B cell (primary cell): ENCODE measurements around the gene GMPPA. TPM values are rescaled to one million over a fixed set of nuclear protein-coding genes. Genes with fewer than 3 reads are reported as not detected.

Experiments
- ATAC-seq: fragments of 200-7000 bp; cut with Tn5 transposase; one replicate; pipeline ENCODE4 v1.10.0; 2021; ENCODE audit warnings: low read depth, mild to moderate bottlenecking, moderate number of reproducible peaks, moderate library complexity
- CTCF ChIA-PET: fragments of 350-600 bp; sonication (Branson Sonifier 250); formaldehyde crosslinking; loops from one replicate; lab custom pipeline; 2021; ENCODE audit warnings: antibody characterized with exemption, inconsistent platforms; lab: Charles Lee
- POLR2A ChIA-PET: fragments of 350-600 bp; sonication (Branson Sonifier 250); formaldehyde crosslinking; loops from one replicate; lab custom pipeline; 2021; ENCODE audit warnings: antibody characterized with exemption; lab: Charles Lee
- DNase-seq: peaks from one replicate; pipeline ENCODE4 v3.0.0; 2013
- H2AFZ ChIP-seq: 2 replicates; pipeline ENCODE4 v1.6.1; 2012; ENCODE audit warnings: mild to moderate bottlenecking, low read depth, low read length; ENCODE audit not compliant: insufficient read depth, poor library complexity, severe bottlenecking
- H3K27ac ChIP-seq, 2 donors: 1 replicate in 1 of 2; 2 replicates in 1 of 2; pipeline ENCODE4 v1.5.1; 2012 to 2013; ENCODE audit warnings: low read length in 2 of 2, mild to moderate bottlenecking in 2 of 2, moderate library complexity in 1 of 2
- H3K27me3 ChIP-seq, 4 experiments: fragments of 200-600 bp in 1 of 4; sonication (generic) in 1 of 4; replicated peaks in 1 of 4; 1 replicate in 2 of 4; 2 replicates in 2 of 4; pipeline versions ENCODE4 v1.6.1 to v1.7.0; 2013 to 2016; ENCODE audit warnings: low read length in 3 of 4, mild to moderate bottlenecking in 2 of 4, mixed read lengths in 1 of 4, moderate library complexity in 1 of 4; ENCODE audit not compliant: insufficient read depth in 4 of 4, control insufficient read depth in 3 of 4; ENCODE audit errors: control extremely low read depth in 1 of 4
- H3K36me3 ChIP-seq, 2 experiments: replicated peaks in 1 of 2; 1 replicate in 1 of 2; 2 replicates in 1 of 2; pipeline versions ENCODE4 v1.6.1 to v1.7.1; 2013; ENCODE audit warnings: low read length in 1 of 2; ENCODE audit not compliant: insufficient read depth in 2 of 2, control insufficient read depth in 1 of 2; ENCODE audit errors: control extremely low read depth in 1 of 2, extremely low read depth in 1 of 2
- H3K4me1 ChIP-seq, 2 donors: fragments of 200-600 bp in 1 of 2; sonication (generic) in 1 of 2; 1 replicate in 1 of 2; 2 replicates in 1 of 2; pipeline versions ENCODE4 v1.5.1 to v1.6.1; 2013 to 2017; ENCODE audit warnings: low read length in 2 of 2; ENCODE audit not compliant: control insufficient read depth in 2 of 2, insufficient read depth in 2 of 2
- H3K4me2 ChIP-seq: replicated peaks from 2 replicates; pipeline ENCODE3; 2012; ENCODE audit warnings: mild to moderate bottlenecking, low read depth, low read length; ENCODE audit not compliant: poor library complexity, severe bottlenecking
- H3K4me3 ChIP-seq, 5 experiments: fragments of 200-600 bp in 1 of 5; sonication (generic) in 1 of 5; 1 replicate in 3 of 5; 2 replicates in 2 of 5; pipeline versions ENCODE4 v1.5.1 to v1.7.0; 2011 to 2016; ENCODE audit warnings: low read length in 4 of 5, mild to moderate bottlenecking in 4 of 5, low read depth in 2 of 5, control low read depth in 1 of 5, moderate library complexity in 1 of 5; ENCODE audit not compliant: insufficient read depth in 1 of 5; ENCODE audit errors: control extremely low read depth in 1 of 5, extremely low read depth in 1 of 5
- H3K79me2 ChIP-seq: fragments of 200-600 bp; sonication (generic); one replicate; pipeline ENCODE4 v1.6.0; 2016; ENCODE audit warnings: low read length; ENCODE audit not compliant: control insufficient read depth, insufficient read depth
- H3K9ac ChIP-seq: fragments of 200-600 bp; sonication (generic); 2 replicates; pipeline ENCODE4 v1.6.1; 2017; ENCODE audit warnings: mild to moderate bottlenecking, low read length, moderate library complexity
- H3K9me3 ChIP-seq, 3 donors: one replicate each; pipeline versions ENCODE4 v1.6.1 to v1.7.1; 2013; ENCODE audit warnings: low read length in 2 of 3; ENCODE audit not compliant: control insufficient read depth in 2 of 3, insufficient read depth in 1 of 3; ENCODE audit errors: control extremely low read depth in 1 of 3
- H4K20me1 ChIP-seq: 2 replicates; pipeline ENCODE4 v1.6.0; 2012; ENCODE audit warnings: mild to moderate bottlenecking, low read length; ENCODE audit not compliant: insufficient read depth, control insufficient read depth, poor library complexity, severe bottlenecking
- H3K27ac Mint-ChIP-seq: one replicate; pipeline ENCODE4 v1.8.0; 2021; ENCODE audit warnings: mixed read lengths
- H3K27me3 Mint-ChIP-seq: one replicate; pipeline ENCODE4 v1.8.0; 2021; ENCODE audit warnings: mixed read lengths
- H3K4me1 Mint-ChIP-seq: one replicate; pipeline ENCODE4 v1.8.0; 2021; ENCODE audit warnings: mixed read lengths
- H3K4me3 Mint-ChIP-seq: one replicate; pipeline ENCODE4 v1.8.0; 2021; ENCODE audit warnings: mixed read lengths
- H3K9me3 Mint-ChIP-seq: one replicate; pipeline ENCODE4 v1.8.0; 2022; ENCODE audit warnings: mixed read lengths; ENCODE audit not compliant: insufficient read depth
- CTCF ChIP-seq: fragments of 200-600 bp; IDR thresholded peaks from one replicate; pipeline ENCODE4 v1.8.0; 2022; ENCODE audit warnings: antibody characterized with exemption, mild to moderate bottlenecking
- EZH2 ChIP-seq: IDR thresholded peaks from 2 replicates; pipeline ENCODE4 v1.6.1; 2012; ENCODE audit warnings: borderline replicate concordance, low read depth, mild to moderate bottlenecking, moderate library complexity, low read length; ENCODE audit not compliant: insufficient read depth, poor library complexity, severe bottlenecking
- WGBS: methylation state at CpG from one replicate; pipeline ENCODE4 v1.1.5; 2013; ENCODE audit warnings: missing lambda C conversion rate; ENCODE audit not compliant: insufficient coverage; 5-methylcytosine and 5-hydroxymethylcytosine counted together
- intact Hi-C: fragments of 100-400 bp; cut with micrococcal nuclease; formaldehyde crosslinking; loops from one replicate; pipeline ENCODE4 v1.10.0; 2022
- polyA plus RNA-seq: library from polyadenylated mRNA; depleted of rRNA; stranded (reverse); fragments of >200 nt; gene quantifications from 2 replicates; pipeline ENCODE4 v1.2.3, GENCODE V29; 2012
- total RNA-seq, 2 donors: library from RNA; stranded (reverse); fragments of 120-200 nt in 1 of 2; gene quantifications; 1 replicate in 1 of 2; 2 replicates in 1 of 2; pipeline versions ENCODE4 v1.2.3 to v1.2.4, GENCODE V29; 2013 to 2022

GMPPA gene
- total and polyA plus RNA-seq, 2 donors (not counting 1 experiment from before 2014, with no cell fraction given): 27.8 to 67.9 TPM

- no peak overlapping the region for H3K27ac Mint-ChIP-seq
- ATAC-seq: no peak
- Histone ChIP-seq H3K79me2 (no peaks in the 10 kb centered on the region), H3K36me3 (peaks cover 0 to 6% of the 10 kb centered on the region in 2 experiments), H2AFZ (no peak overlapping the region), H3K4me1 (peaks cover 15 to 30% of the 10 kb centered on the region in 2 donors), H4K20me1 (no peaks in the 10 kb centered on the region), H3K27me3 (peaks cover 0 to 85% (median 19%) of the 10 kb centered on the region in 4 experiments), H3K4me3 (no peak overlapping the region), H3K27ac (no peak overlapping the region), H3K9me3 (peaks cover 0 to 18% (median 0%) of the 10 kb centered on the region in 3 donors), H3K9ac (no peak overlapping the region), H3K4me2 (no peak overlapping the region)
- 12% methylated on average over 8 of the region's 15 CpGs for WGBS
- POLR2A ChIA-PET: no interaction called here
- CTCF ChIA-PET: interaction anchor here (0.6 to 1.7 kb wide), 4 partner anchors 9 to 88 kb away, joined by 3 to 8 read pairs (median 4); a partner anchor contains a TSS
- intact Hi-C loops: no loop called here
- peaks cover 61% of the 10 kb centered on the region for H3K27me3 Mint-ChIP-seq
- H3K4me1 Mint-ChIP-seq: peaks cover 26% of the 10 kb centered on the region
- H3K9me3 Mint-ChIP-seq: no peaks in the 10 kb centered on the region
- TF ChIP-seq CTCF (no peak), EZH2 (no peak)
- DNase-seq: no peak
- H3K4me3 Mint-ChIP-seq: no peak overlapping the region
Measured at GRCh38 chr2:219511547-219512325, 13.0 kb downstream of the GMPPA start.
